ENCODE measurements around the gene SPATA16.
"Not testable (repeated sequence)": the region's sequence is repeated elsewhere in the genome, so short reads cannot be mapped to it uniquely, and the experiment has no call there.

The SPATA16 gene

DNA sequence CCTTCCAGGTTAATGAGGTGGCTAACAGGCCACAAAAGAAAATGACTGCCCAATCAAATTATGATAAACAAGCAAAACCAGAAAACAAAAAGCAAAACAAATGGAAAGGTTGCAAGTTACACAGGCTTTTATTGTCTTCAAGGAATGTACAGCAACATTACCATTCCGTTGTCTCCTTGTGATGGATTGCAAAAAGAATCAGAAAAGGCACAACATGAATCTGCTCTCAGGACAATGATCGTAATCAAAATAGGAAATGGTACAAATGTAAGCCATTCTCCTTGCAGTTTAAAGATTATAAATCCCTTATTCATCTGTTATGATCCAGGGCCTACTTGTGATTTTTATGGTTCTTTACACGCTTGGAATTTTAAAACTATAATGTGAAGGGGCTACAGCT lies 264.7 kb downstream of the SPATA16 start:
- TF ChIP-seq, protein P1, sequence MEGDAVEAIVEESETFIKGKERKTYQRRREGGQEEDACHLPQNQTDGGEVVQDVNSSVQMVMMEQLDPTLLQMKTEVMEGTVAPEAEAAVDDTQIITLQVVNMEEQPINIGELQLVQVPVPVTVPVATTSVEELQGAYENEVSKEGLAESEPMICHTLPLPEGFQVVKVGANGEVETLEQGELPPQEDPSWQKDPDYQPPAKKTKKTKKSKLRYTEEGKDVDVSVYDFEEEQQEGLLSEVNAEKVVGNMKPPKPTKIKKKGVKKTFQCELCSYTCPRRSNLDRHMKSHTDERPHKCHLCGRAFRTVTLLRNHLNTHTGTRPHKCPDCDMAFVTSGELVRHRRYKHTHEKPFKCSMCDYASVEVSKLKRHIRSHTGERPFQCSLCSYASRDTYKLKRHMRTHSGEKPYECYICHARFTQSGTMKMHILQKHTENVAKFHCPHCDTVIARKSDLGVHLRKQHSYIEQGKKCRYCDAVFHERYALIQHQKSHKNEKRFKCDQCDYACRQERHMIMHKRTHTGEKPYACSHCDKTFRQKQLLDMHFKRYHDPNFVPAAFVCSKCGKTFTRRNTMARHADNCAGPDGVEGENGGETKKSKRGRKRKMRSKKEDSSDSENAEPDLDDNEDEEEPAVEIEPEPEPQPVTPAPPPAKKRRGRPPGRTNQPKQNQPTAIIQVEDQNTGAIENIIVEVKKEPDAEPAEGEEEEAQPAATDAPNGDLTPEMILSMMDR (IDR thresholded peaks at IDR 0.05; ENCODE audit: low read depth, low read length), result no peak
- no peak for DNase-seq (ENCODE audit: low read depth, low spot score)
- no peak overlapping the region for H3K4me3 ChIP-seq (ENCODE audit: low read depth, low read length)
- in situ Hi-C loops (cut with HindIII; ENCODE audit: low sequenced_read_pairs), result no loop called here

DNA sequence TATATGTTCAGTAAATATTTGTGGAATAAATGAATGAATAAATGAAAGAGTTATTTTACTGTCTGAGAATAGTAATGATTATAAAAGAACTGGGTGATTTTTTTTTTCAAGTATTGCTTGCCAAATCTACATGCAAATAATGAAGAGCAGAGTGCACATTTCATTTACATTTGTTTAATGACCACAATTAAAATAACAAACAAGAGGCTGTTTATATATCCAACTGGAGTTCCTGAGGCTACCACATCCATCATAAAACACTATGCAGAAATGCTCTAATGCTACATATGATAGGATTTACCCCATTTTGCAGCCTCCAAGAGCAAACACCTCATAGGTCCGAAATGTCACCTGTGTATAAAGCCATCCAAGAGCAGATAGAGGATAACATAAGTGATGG lies 266.0 kb downstream of the SPATA16 start:
- in situ Hi-C loops (cut with HindIII; ENCODE audit: low sequenced_read_pairs), result no loop called here
- TF ChIP-seq, protein P1 (IDR thresholded peaks at IDR 0.05; ENCODE audit: low read depth, low read length), result no peak
- no peak overlapping the region for H3K4me3 ChIP-seq (ENCODE audit: low read depth, low read length)

DNA sequence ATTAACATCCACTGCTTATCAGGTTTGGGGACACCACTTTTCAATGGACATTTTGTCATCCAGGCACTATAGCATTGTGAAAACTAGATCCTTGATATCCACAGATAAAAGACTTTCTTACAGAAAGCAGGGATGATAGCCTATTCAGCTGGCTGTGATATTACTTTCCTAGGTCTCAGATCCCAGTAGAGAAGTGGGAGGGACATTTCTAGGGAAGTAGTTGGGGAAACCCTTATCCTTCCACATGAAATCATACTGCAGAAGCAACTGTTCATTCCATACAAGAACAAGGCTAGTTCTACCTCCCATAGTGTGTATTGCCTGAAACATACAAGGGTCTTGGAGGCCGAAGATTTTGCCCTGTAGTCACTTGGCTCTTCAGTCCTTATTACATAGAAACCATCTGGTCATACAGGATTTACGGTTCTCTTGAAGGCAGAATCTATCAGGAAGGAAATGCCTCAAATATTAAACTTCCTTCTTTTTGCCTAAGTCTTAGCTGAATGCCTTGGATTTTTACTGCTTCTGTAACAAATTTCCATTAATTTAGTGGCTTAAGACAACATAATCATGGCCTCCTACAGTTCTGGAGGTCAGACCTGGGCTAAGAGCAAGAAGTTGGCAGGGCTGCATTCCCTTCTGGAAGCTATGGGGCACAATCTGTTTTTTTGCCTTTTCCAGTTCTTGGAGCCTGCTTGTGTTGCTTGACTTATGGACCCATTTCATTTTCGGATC lies 271.1 kb downstream of the SPATA16 start:
- DNase-seq (ENCODE audit: low read depth, low spot score), result no peak
- in situ Hi-C loops (cut with HindIII; ENCODE audit: low sequenced_read_pairs), result no loop called here
- no peak overlapping the region for H3K4me3 ChIP-seq (ENCODE audit: low read depth, low read length)
- TF ChIP-seq, protein P1 (IDR thresholded peaks at IDR 0.05; ENCODE audit: low read depth, low read length), result no peak

More for the DNA sequence above, 266.0 kb downstream of the SPATA16 start:
- DNase-seq (ENCODE audit: low read depth, low spot score), result no peak

DNA sequence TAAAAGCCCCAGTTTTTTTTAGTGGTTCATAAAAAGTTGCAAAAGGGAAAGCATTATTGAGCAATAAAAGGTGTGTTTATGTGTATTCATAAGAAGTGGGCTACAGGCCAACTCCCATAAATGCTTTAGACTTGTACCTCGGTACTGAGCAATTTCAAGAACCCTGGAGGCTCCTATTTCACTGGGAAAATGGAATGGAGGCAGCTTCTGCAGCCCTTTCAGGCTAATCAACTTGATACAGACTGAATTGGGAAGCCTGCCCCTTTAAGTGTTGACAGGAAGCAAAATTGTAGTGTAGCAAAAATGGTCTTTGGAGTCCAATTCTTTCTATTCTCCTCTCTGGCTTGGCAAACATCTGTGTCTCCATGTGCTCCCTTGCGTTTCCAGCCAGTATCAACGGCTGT lies 271.7 kb downstream of the SPATA16 start:
- no peak for DNase-seq (ENCODE audit: low read depth, low spot score)
- no peak overlapping the region for H3K4me3 ChIP-seq (ENCODE audit: low read depth, low read length)
- TF ChIP-seq, protein P1 (IDR thresholded peaks at IDR 0.05; ENCODE audit: low read depth, low read length), result no peak
- in situ Hi-C loops (cut with HindIII; ENCODE audit: low sequenced_read_pairs), result no loop called here

DNA sequence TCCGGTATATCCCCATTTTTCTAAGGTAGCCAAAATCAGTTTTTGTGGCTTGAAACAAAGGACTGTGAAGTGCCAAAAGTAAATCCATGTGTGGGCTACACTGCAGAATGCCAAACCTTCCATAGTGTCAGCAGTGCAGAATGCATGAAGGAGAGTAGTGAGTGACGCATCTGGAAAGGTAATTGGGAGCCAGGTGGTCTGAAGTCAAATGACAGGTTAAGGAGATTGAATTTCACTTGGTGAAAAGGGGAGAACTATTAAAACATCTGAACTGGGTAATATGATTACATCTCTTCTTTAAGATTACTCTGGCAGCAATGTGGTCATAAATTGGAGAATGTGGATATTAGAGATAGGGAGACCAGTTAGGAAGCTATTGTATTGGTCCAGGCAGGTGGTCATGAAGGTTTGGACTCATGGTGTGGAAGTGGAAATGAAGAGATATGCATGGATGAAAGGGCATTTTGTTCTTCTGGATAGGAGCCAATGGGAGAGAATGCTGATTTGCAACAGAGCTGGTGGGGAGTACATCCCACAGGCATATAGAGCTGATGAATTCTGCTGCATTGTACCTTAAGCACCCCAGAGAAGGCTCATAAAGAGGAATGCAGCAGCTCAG lies 272.3 kb downstream of the SPATA16 start:
- TF ChIP-seq, protein P1 (IDR thresholded peaks at IDR 0.05; ENCODE audit: low read depth, low read length), result no peak
- no peak for DNase-seq (ENCODE audit: low read depth, low spot score)
- in situ Hi-C loops (cut with HindIII; ENCODE audit: low sequenced_read_pairs), result no loop called here

DNA sequence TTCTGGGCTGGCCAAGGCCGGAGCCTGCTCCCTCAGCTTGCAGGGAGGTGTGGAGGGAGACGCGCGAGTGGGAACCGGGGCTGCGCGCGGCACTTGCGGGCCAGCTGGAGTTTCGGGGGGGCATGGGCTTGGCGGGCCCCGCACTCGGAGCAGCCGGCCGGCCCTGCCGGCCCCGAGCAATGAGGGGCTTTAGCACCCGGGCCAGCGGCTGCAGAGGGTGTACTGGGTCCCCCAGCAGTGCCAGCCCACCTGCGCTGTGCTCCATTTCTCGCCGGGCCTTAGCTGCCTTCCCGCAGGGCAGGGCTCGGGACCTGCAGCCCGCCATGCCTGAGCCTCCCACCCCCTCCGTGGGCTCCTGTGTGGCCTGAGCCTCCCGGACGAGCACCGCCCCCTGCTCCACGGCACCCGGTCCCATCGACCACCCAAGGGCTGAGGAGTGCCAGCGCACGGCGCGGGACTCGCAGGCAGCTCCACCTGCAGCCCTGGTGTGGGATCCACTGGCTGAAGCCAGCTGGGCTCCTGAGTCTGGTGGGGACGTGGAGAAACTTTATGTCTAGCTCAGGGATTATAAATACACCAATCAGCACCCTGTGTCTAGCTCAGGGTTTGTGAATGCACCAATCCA lies 274.2 kb downstream of the SPATA16 start:
- H3K4me3 ChIP-seq (ENCODE audit: low read depth, low read length); in situ Hi-C loops (cut with HindIII; ENCODE audit: low sequenced_read_pairs); DNase-seq (ENCODE audit: low read depth, low spot score): not testable (repeated sequence)

More for the DNA sequence above, 272.3 kb downstream of the SPATA16 start:
- H3K4me3 ChIP-seq (ENCODE audit: low read depth, low read length), result no peak overlapping the region

DNA sequence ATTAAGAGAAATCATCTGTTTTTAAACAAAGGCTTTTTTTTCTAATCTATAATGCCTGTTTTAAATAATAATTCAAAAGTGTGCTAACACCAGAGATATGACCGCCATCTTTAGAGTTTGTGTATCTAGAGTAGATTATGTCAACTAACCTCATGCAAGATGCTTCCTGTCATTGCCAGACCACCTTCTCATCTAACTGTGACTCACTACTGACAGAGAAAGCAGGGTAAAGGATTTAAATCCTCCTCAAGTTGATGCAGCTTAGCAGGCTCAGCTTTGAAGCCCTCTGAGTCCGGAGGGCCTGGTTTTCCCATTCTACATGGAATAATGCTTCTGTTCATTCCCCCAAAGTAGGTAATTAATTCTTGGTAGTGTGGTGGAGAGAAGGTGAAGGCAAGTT lies 282.0 kb downstream of the SPATA16 start:
- peak; percentile 40 for DNase-seq (ENCODE audit: low read depth, low spot score)
- in situ Hi-C loops (cut with HindIII; ENCODE audit: low sequenced_read_pairs), result no loop called here
- H3K4me3 ChIP-seq (ENCODE audit: low read depth, low read length), result no peak overlapping the region
- TF ChIP-seq, protein P1 (IDR thresholded peaks at IDR 0.05; ENCODE audit: low read depth, low read length), result no peak

Data from astrocyte of the spinal cord (primary cell).